Measurements from ENCODE around the gene EDN1. TPM values are rescaled to one million over a fixed set of nuclear protein-coding genes. Genes with fewer than 3 reads are reported as not detected.

EDN1 gene
- total RNA-seq, 1 experiment from 2014 or later: 15.1 TPM

DNA sequence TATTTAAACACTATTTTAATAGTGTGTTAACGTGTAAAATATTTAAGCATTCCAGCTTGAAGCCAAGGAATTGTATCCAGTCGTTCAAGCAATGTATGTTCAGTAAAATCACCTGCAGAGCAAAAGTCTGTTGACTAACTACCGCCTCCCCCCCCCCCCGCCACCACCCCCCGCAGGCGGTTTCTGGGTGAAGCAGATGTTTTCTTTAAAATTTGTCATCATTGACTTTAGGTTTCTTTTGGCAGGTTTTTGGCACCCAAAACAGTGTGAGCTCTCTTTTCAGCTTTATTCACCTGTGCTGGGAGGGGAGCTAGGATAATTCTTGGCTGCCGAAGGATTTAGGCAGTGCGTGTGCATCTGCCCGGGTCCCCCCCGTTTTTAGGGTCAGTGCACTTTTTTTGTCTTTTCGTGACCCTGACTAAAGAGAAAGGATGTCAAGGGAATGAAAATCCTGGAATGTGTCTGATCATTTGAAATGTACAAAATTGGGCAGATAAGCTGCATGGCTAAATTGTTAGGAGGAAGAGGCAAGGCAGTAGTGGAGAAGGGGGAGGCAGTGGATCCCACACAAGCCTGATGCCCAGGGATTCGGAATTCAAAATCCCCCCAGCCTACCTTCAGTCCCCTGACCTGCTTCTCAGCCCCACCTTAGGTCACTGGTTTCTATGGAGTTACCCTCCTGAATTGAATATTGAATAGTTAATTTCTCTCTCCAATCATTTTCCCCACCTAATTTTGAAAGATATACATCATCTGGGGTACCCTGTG lies 1.1 kb downstream of the EDN1 start:
- H3K27ac ChIP-seq (ENCODE audit: low read length): peak overlapping the region; percentile 93
- H3K4me3 ChIP-seq (ENCODE audit: low read depth in 2 of 2, low read length in 2 of 2): peak overlapping the region; percentile 60 to 67
- ATAC-seq: no peak
- H3K27me3 ChIP-seq (ENCODE audit: control insufficient read depth, insufficient read depth, low read length): no peaks in the 10 kb centered on the region
- ChIA-PET POLR2A (interaction anchor here (0.7 kb wide), 2 partner anchors 111 to 346 kb away, joined by 9 to 22 read pairs; no protein-coding TSS in a partner anchor), CTCF (interaction anchor here (0.6 to 2.7 kb wide), 8 partner anchors 84 to 1664 kb away, joined by 3 to 14 read pairs (median 5); no protein-coding TSS in a partner anchor)
- in situ Hi-C loops (cut with HindIII; ENCODE audit: low pct_unique_long_range_greater_than_20kb, low sequenced_read_pairs) (no loop called here), intact Hi-C loops (cut with micrococcal nuclease; ENCODE audit: unreplicated experiment) (loop anchor here (5.0 kb wide), 1 partner anchor 51 kb away; no protein-coding TSS in a partner anchor)
- no peak for DNase-seq (ENCODE audit: low read depth, low spot score)
- H3K4me1 ChIP-seq (ENCODE audit: control insufficient read depth, insufficient read depth, low read length): peaks cover 68% of the 10 kb centered on the region
- no TSS peak for BruUV-seq (replicated peaks)
- peaks cover 6% of the 10 kb centered on the region; the same call in 1 of the 2 replicates for H3K36me3 ChIP-seq (ENCODE audit: control insufficient read depth, insufficient read depth, low read length)
- no peaks in the 10 kb centered on the region for H3K9me3 ChIP-seq (ENCODE audit: control insufficient read depth, insufficient read depth, low read depth, low read length)
- TF ChIP-seq TCF7L2 (IDR thresholded peaks at IDR 0.05; ENCODE audit: low read depth, low read length) (no peak), SIN3A (IDR thresholded peaks at IDR 0.05; ENCODE audit: borderline replicate concordance, insufficient read depth, low read depth, low read length) (0 out of 2 replicates have a peak, but pooled peaks have one; percentile 21)

DNA sequence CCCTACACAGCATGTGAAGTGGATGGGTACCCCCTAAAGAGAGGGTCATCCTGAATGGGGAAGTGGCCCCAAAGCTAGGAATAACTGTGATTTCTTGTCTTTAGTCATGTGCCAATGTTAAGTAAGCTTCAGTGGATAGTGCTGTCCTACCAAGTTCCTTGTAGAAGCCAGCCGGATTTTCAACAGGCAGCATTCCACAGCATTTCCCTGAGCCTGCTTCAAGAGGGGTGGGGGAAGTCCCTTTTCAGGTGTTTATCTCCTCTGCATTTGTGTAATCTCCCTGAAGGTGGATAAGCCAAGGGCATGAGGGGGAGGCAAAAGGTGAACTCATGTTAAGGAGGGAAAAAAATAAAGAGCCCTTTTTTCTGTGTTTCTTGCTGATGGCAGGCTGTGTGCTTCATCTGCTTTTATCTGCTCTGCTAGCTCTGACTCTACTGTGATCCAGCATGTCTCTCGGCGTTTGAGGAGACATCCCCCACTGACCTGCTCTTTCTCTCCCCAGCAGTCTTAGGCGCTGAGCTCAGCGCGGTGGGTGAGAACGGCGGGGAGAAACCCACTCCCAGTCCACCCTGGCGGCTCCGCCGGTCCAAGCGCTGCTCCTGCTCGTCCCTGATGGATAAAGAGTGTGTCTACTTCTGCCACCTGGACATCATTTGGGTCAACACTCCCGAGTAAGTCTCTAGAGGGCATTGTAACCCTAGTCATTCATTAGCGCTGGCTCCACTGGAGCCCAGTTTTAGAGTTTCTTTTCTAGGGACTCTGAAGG lies 1.9 kb downstream of the EDN1 start:
- in situ Hi-C loops (cut with HindIII; ENCODE audit: low pct_unique_long_range_greater_than_20kb, low sequenced_read_pairs): no loop called here
- peak overlapping the region; percentile 93 for H3K27ac ChIP-seq (ENCODE audit: low read length)
- TF ChIP-seq, protein P1, sequence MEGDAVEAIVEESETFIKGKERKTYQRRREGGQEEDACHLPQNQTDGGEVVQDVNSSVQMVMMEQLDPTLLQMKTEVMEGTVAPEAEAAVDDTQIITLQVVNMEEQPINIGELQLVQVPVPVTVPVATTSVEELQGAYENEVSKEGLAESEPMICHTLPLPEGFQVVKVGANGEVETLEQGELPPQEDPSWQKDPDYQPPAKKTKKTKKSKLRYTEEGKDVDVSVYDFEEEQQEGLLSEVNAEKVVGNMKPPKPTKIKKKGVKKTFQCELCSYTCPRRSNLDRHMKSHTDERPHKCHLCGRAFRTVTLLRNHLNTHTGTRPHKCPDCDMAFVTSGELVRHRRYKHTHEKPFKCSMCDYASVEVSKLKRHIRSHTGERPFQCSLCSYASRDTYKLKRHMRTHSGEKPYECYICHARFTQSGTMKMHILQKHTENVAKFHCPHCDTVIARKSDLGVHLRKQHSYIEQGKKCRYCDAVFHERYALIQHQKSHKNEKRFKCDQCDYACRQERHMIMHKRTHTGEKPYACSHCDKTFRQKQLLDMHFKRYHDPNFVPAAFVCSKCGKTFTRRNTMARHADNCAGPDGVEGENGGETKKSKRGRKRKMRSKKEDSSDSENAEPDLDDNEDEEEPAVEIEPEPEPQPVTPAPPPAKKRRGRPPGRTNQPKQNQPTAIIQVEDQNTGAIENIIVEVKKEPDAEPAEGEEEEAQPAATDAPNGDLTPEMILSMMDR (IDR thresholded peaks at IDR 0.05): peak; percentile 69
- 0 out of 2 replicates have a peak, but pooled peaks have one; percentile 15 for TF ChIP-seq SIN3A (IDR thresholded peaks at IDR 0.05; ENCODE audit: borderline replicate concordance, insufficient read depth, low read depth, low read length)
- no peak for TF ChIP-seq TCF7L2 (IDR thresholded peaks at IDR 0.05; ENCODE audit: low read depth, low read length)
- TF ChIP-seq, protein P2, sequence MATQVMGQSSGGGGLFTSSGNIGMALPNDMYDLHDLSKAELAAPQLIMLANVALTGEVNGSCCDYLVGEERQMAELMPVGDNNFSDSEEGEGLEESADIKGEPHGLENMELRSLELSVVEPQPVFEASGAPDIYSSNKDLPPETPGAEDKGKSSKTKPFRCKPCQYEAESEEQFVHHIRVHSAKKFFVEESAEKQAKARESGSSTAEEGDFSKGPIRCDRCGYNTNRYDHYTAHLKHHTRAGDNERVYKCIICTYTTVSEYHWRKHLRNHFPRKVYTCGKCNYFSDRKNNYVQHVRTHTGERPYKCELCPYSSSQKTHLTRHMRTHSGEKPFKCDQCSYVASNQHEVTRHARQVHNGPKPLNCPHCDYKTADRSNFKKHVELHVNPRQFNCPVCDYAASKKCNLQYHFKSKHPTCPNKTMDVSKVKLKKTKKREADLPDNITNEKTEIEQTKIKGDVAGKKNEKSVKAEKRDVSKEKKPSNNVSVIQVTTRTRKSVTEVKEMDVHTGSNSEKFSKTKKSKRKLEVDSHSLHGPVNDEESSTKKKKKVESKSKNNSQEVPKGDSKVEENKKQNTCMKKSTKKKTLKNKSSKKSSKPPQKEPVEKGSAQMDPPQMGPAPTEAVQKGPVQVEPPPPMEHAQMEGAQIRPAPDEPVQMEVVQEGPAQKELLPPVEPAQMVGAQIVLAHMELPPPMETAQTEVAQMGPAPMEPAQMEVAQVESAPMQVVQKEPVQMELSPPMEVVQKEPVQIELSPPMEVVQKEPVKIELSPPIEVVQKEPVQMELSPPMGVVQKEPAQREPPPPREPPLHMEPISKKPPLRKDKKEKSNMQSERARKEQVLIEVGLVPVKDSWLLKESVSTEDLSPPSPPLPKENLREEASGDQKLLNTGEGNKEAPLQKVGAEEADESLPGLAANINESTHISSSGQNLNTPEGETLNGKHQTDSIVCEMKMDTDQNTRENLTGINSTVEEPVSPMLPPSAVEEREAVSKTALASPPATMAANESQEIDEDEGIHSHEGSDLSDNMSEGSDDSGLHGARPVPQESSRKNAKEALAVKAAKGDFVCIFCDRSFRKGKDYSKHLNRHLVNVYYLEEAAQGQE (IDR thresholded peaks at IDR 0.05; ENCODE audit: insufficient read depth in 1 of 2, low read depth in 2 of 2, low read length in 1 of 2): no peak
- TF ChIP-seq POLR2AphosphoS5 (IDR thresholded peaks at IDR 0.05; ENCODE audit: low read depth, low read length): no peak
- peaks cover 8% of the 10 kb centered on the region; the same call in 1 of the 2 replicates for H3K36me3 ChIP-seq (ENCODE audit: control insufficient read depth, insufficient read depth, low read length)
- H3K9me3 ChIP-seq (ENCODE audit: control insufficient read depth, insufficient read depth, low read depth, low read length): no peaks in the 10 kb centered on the region
- H3K27me3 ChIP-seq (ENCODE audit: control insufficient read depth, insufficient read depth, low read length): no peaks in the 10 kb centered on the region
- ChIA-PET CTCF (interaction anchor here (0.5 to 1.1 kb wide), 8 partner anchors 84 to 1665 kb away, joined by 3 to 14 read pairs (median 4); no protein-coding TSS in a partner anchor), POLR2A (interaction anchor here (0.7 kb wide), 2 partner anchors 110 to 346 kb away, joined by 9 to 22 read pairs; no protein-coding TSS in a partner anchor)
- intact Hi-C loops (cut with micrococcal nuclease; ENCODE audit: unreplicated experiment): loop anchor here (1.0 to 5.0 kb wide), 2 partner anchors 50 to 311 kb away; no protein-coding TSS in a partner anchor
- peaks cover 65% of the 10 kb centered on the region for H3K4me1 ChIP-seq (ENCODE audit: control insufficient read depth, insufficient read depth, low read length)
- no peak for DNase-seq (ENCODE audit: low read depth, low spot score)
- H3K4me3 ChIP-seq (ENCODE audit: low read depth in 2 of 2, low read length in 2 of 2): peak overlapping the region; percentile 60 to 67
- peak; percentile 55 for ATAC-seq
- BruUV-seq (replicated peaks): no TSS peak

All from Panc1 (cell line).